Right atrium auricular region (tissue), 2 donors: Measurements from ENCODE around the gene TTC21B. TPM values are rescaled to one million over a fixed set of nuclear protein-coding genes. Genes with fewer than 3 reads are reported as not detected.
"Not testable (repeated sequence)": the region's sequence is repeated elsewhere in the genome, so short reads cannot be mapped to it uniquely, and the experiment has no call there.

ENCODE experiments used
- DNase-seq: peaks from one replicate; pipeline ENCODE4 v3.0.0-alpha.2; 2019; ENCODE audit warnings: low spot score
- H3K27ac ChIP-seq, 2 donors: fragments of 200-600 bp; sonication (generic); 1 replicate in 1 of 2; 2 replicates in 1 of 2; pipeline ENCODE4 v1.5.1; 2016 to 2019
- H3K27me3 ChIP-seq, 2 donors: fragments of 200-600 bp; sonication (generic); one replicate each; pipeline versions ENCODE4 v1.5.1 to v1.6.0; 2017 to 2019
- H3K36me3 ChIP-seq: fragments of 200-600 bp; sonication (generic); one replicate; pipeline ENCODE4 v1.5.1; 2016
- H3K4me1 ChIP-seq, 2 donors: fragments of 200-600 bp; sonication (generic); one replicate each; pipeline versions ENCODE4 v1.5.1 to v1.6.0; 2017 to 2019
- H3K4me3 ChIP-seq, 2 donors: fragments of 200-600 bp; sonication (generic); 1 replicate in 1 of 2; 2 replicates in 1 of 2; pipeline ENCODE4 v1.5.1; 2017 to 2019; ENCODE audit warnings: mild to moderate bottlenecking in 1 of 2, moderate library complexity in 1 of 2
- H3K9me3 ChIP-seq, 2 donors: fragments of 200-600 bp; sonication (generic); one replicate each; pipeline ENCODE4 v1.5.1; 2019
- total RNA-seq, 2 donors: library from RNA; depleted of rRNA; stranded (reverse); fragments of >200 nt; gene quantifications; one replicate each; pipeline ENCODE4 v1.1.0, GENCODE V29; 2016
- TF ChIP-seq, protein P1 (sequence below), 2 donors: fragments of 200-600 bp; sonication (generic); IDR thresholded peaks; one replicate each; pipeline ENCODE4 v1.5.1; 2019; ENCODE audit warnings: antibody characterized with exemption in 2 of 2

Gene TTC21B
- total RNA-seq, 2 donors from 2014 or later = 9.9 TPM

DNA sequence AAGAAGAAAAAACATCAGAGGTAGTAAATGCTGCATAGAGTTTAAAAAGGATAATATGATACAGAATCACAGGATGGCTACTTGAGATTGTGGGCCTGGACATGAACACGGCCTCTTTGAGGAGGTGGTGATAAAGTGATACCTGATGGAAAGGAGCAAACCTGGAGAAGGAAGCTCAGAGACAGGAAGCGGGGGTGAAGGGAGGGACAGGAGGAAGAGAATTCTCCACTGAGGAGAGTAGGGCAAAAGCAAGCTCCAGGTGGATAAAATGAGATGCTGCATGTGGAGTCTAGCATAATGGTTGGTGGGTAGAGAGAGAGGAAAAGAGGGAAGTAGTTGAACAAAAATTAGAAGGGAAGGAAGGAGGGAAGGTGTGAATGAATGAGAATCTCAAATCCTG, 82.6 kb downstream of the TTC21B start:
- H3K4me1 ChIP-seq = no peaks in the 10 kb centered on the region
- H3K9me3 ChIP-seq = no peaks in the 10 kb centered on the region

DNA sequence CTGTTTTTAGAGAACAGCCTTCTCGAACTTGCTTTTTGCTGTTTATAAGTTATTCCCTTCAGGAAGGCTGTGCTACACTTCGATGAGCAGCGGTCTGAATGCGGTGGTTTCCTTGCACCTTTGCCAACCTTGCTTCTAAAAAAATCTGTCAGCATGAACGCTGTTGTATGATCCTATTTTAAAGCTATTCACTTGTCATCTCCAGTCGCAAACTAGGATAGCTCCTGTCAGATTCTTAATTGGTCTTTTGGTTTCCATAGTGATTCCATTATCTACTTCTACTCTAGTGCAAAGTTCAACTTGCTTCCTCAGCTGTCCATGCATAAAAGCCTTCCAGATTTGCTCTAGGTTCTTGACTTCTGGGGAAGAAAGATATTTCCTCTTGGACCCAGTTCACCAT, 83.2 kb downstream of the TTC21B start:
- H3K36me3 ChIP-seq = peaks cover 5% of the 10 kb centered on the region
- no peaks in the 10 kb centered on the region for H3K27me3 ChIP-seq
- DNase-seq = no peak
- no peak overlapping the region for H3K27ac ChIP-seq
- no peaks in the 10 kb centered on the region for H3K9me3 ChIP-seq
- H3K4me1 ChIP-seq = no peaks in the 10 kb centered on the region
- H3K4me3 ChIP-seq = no peak overlapping the region
- TF ChIP-seq, protein P1, sequence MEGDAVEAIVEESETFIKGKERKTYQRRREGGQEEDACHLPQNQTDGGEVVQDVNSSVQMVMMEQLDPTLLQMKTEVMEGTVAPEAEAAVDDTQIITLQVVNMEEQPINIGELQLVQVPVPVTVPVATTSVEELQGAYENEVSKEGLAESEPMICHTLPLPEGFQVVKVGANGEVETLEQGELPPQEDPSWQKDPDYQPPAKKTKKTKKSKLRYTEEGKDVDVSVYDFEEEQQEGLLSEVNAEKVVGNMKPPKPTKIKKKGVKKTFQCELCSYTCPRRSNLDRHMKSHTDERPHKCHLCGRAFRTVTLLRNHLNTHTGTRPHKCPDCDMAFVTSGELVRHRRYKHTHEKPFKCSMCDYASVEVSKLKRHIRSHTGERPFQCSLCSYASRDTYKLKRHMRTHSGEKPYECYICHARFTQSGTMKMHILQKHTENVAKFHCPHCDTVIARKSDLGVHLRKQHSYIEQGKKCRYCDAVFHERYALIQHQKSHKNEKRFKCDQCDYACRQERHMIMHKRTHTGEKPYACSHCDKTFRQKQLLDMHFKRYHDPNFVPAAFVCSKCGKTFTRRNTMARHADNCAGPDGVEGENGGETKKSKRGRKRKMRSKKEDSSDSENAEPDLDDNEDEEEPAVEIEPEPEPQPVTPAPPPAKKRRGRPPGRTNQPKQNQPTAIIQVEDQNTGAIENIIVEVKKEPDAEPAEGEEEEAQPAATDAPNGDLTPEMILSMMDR (IDR thresholded peaks at IDR 0.05) = no peak

More for the DNA sequence above, 82.6 kb downstream of the TTC21B start:
- DNase-seq = no peak
- H3K36me3 ChIP-seq = peaks cover 5% of the 10 kb centered on the region
- no peak overlapping the region for H3K27ac ChIP-seq
- no peaks in the 10 kb centered on the region for H3K27me3 ChIP-seq
- TF ChIP-seq, protein P1 (IDR thresholded peaks at IDR 0.05) = no peak
- H3K4me3 ChIP-seq = no peak overlapping the region

DNA sequence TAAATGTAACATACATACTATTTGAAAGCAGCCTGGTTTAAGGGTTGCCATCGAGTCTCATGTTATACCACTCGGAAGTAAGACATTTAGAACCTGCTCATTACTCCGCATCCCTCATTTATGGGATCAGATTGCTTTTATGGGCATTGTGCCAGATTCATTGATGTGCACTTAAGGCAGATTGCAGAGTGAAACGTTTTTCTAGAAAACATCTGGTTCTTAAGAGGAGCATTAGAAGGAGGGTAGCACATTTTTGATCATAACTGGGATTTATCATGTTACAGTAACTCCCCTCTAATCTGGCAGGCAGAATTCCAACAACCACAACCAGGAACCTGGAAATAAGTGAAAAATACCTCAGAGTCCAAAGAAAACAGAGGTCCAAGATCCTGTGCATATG, 85.4 kb downstream of the TTC21B start:
- Histone ChIP-seq H3K9me3 (no peaks in the 10 kb centered on the region), H3K4me3 (no peak overlapping the region), H3K27ac (no peak overlapping the region), H3K4me1 (no peaks in the 10 kb centered on the region), H3K36me3 (peaks cover under 1% of the 10 kb centered on the region), H3K27me3 (no peaks in the 10 kb centered on the region)
- TF ChIP-seq, protein P1 (IDR thresholded peaks at IDR 0.05) = no peak
- DNase-seq = no peak

DNA sequence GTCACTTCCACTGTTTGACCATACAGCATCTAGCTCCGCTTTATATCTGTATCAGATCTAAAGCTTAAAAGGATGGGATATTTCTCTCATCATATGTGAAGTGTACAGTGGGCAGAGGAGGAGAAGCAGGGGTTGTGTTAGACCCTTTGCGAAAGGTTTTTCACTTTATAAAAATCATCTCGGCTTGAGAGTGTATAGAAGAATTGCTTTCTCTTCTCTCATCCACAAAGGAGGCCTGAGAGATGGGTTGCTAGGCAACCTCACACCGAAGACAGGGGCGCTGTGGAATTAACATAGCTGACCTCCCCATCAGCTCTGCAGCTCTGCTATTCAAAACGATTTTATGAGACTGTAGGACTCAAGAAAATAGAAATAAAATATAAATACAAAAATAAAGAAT, 89.3 kb downstream of the TTC21B start:
- Histone ChIP-seq H3K4me1 (no peaks in the 10 kb centered on the region), H3K36me3 (no peaks in the 10 kb centered on the region), H3K4me3 (no peak overlapping the region), H3K27ac (no peak overlapping the region), H3K9me3 (no peaks in the 10 kb centered on the region), H3K27me3 (no peaks in the 10 kb centered on the region)
- TF ChIP-seq, protein P1 (IDR thresholded peaks at IDR 0.05) = no peak
- no peak for DNase-seq

DNA sequence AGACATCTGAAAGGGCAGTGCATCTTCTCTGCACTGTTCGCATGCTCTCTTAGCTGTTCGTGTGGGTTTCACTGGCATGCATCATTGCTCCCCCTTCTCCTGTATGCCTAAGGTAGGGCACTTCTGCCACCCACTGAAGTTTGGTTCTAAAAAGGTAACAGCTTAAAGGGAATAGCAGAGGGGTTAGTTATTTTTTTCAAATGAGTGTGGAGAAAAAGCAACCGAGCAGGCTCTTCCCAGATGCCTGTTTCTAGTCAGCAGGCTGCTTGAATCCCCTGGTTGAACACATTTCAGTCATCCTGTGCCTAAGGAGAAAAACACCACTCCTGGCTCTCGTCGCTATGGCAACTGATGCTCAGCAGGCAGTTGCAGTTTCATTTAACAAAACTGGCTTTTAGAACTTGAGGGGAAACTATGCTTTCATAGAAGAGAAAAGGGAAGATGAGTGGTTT, 89.7 kb downstream of the TTC21B start:
- Histone ChIP-seq H3K9me3 (no peaks in the 10 kb centered on the region), H3K36me3 (no peaks in the 10 kb centered on the region), H3K4me3 (no peak overlapping the region), H3K27me3 (no peaks in the 10 kb centered on the region), H3K27ac (no peak overlapping the region), H3K4me1 (no peaks in the 10 kb centered on the region)
- TF ChIP-seq, protein P1 (IDR thresholded peaks at IDR 0.05) = no peak
- DNase-seq = no peak

DNA sequence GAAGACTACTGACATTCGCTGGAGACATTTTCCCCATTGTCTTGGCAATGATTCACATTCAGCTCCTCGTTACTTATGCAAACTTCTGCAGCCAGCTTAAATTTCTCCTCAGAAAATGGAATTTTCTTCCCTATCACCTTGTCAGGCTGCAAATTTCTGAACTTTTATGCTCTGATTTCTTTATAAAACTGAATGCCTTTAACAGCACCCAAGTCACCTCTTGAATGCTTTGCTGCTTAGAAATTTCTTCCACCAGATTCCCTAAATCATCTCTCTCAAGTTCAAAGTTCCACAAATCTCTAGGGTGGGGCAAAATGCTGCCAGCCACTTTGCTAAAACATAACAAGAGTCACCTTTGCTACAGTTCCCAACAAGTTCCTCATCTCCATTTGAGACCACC, 92.5 kb downstream of the TTC21B start:
- H3K4me3 ChIP-seq, H3K27ac ChIP-seq, H3K36me3 ChIP-seq, DNase-seq, H3K9me3 ChIP-seq, H3K4me1 ChIP-seq, H3K27me3 ChIP-seq: not testable (repeated sequence)

DNA sequence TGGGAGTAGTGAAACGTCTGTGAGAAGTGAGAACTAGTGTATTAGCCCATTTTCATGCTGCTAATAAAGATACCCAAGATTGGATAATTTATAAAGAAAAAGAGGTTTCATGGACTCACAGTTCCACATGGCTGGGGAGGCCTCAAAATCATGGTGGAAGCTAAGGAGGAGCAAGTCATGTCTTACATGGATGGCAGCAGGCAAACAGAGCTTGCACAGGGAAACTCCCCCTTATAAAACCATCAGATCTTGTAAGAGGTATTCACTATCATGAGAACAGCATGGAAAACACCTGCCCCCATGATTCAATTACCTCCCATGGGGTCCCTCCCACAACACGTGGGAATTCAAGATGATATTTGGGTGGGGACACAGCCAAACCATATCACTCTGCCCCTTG, 93.9 kb downstream of the TTC21B start:
- H3K27ac ChIP-seq, H3K4me3 ChIP-seq, H3K27me3 ChIP-seq, H3K4me1 ChIP-seq, H3K9me3 ChIP-seq, DNase-seq, H3K36me3 ChIP-seq: not testable (repeated sequence)
